K562 (cell line): ENCODE data around the gene PTPRU. TPM values are rescaled to one million over a fixed set of nuclear protein-coding genes. Genes with fewer than 3 reads are reported as not detected.

Experiments
- ATAC-seq: fragments of 200-7000 bp; cut with Tn5 transposase; 3 replicates; pipeline ENCODE4 v1.9.1; 2020; ENCODE audit warnings: moderate library complexity
- BruUV-seq: library from RNA; stranded (reverse); fragments of 400-500 nt; replicated peaks from 2 replicates; lab custom pipeline; 2021; lab: Mats Ljungman, UMichigan
- CTCF ChIA-PET: fragments of 300-600 bp; formaldehyde crosslinking; extraction: SDS; loops from one replicate; lab custom pipeline; 2021; ENCODE audit warnings: low intra/inter-chr PET ratio; lab: Yijun Ruan, JAX
- POLR2A ChIA-PET: fragments of 300-600, 350-650 bp; sonication (Branson Sonifier 250); formaldehyde crosslinking; extraction: SDS; loops from one replicate; lab custom pipeline; 2021; ENCODE audit warnings: antibody characterized with exemption, inconsistent platforms; lab: Yijun Ruan, JAX
- DNase-seq, 4 experiments: peaks; one replicate each; pipeline versions ENCODE4 v3.0.0 to v3.0.0-alpha.2; 2011 to 2018; ENCODE audit warnings: low spot score in 3 of 4, mixed read lengths in 3 of 4; ENCODE audit errors: extremely low read depth in 1 of 4
- FAIRE-seq: peaks from 2 replicates; lab custom pipeline; 2011; peaks lifted over from hg19 to GRCh38; lab: Jason Lieb, UNC
- H2AFZ ChIP-seq: 2 replicates; pipeline ENCODE4 v1.6.0; 2011; ENCODE audit warnings: low read depth, low read length, control low read depth, inconsistent platforms
- H3K27ac ChIP-seq: fragments of 200-600 bp; 3 replicates; pipeline ENCODE4 v1.8.0; 2011; ENCODE audit warnings: low read depth, mild to moderate bottlenecking, control low read depth, inconsistent platforms, low read length, moderate library complexity, mixed read lengths; ENCODE audit errors: extremely low read depth
- H3K27me3 ChIP-seq, 2 experiments: fragments of 300-600 bp in 1 of 2; 2 replicates in 1 of 2; 3 replicates in 1 of 2; pipeline versions ENCODE4 v1.6.0 to v1.8.0; 2011; ENCODE audit warnings: inconsistent platforms in 2 of 2, low read length in 2 of 2, mild to moderate bottlenecking in 1 of 2, mixed read lengths in 1 of 2, moderate library complexity in 1 of 2; ENCODE audit not compliant: control insufficient read depth in 2 of 2, insufficient read depth in 2 of 2
- H3K36me3 ChIP-seq: fragments of 300-600 bp; 3 replicates; pipeline ENCODE4 v1.8.0; 2011; ENCODE audit warnings: mild to moderate bottlenecking, low read length, inconsistent platforms; ENCODE audit not compliant: control insufficient read depth, insufficient read depth
- H3K4me1 ChIP-seq, 2 experiments: fragments of 200-600 bp in 1 of 2; replicated peaks in 1 of 2; 2 replicates in 1 of 2; 3 replicates in 1 of 2; pipeline versions ENCODE4 v1.5.1 to v1.8.0; 2011; ENCODE audit warnings: inconsistent platforms in 2 of 2, low read length in 2 of 2, mild to moderate bottlenecking in 1 of 2, mixed read lengths in 1 of 2, moderate library complexity in 1 of 2; ENCODE audit not compliant: control insufficient read depth in 2 of 2, insufficient read depth in 2 of 2
- H3K4me2 ChIP-seq: 2 replicates; pipeline ENCODE4 v1.6.1; 2011; ENCODE audit warnings: low read length, control low read depth, inconsistent platforms, mixed read lengths; ENCODE audit not compliant: insufficient read depth
- H3K4me3 ChIP-seq: fragments of 200-600 bp; sonication (generic), shearing (Covaris generic); 2 replicates; pipeline ENCODE4 v1.5.1; 2016; ENCODE audit warnings: control low read depth, inconsistent platforms
- H3K79me2 ChIP-seq: fragments of 200-600 bp; 3 replicates; pipeline ENCODE4 v1.8.0; 2011; ENCODE audit warnings: low read length, inconsistent platforms; ENCODE audit not compliant: control insufficient read depth, insufficient read depth
- H3K9ac ChIP-seq, 2 experiments: 2 replicates each; pipeline versions ENCODE4 v1.6.0 to v1.6.1; 2011; ENCODE audit warnings: low read depth in 2 of 2, low read length in 2 of 2, control low read depth in 1 of 2, inconsistent platforms in 1 of 2, mild to moderate bottlenecking in 1 of 2, mixed read lengths in 1 of 2; ENCODE audit not compliant: insufficient read depth in 1 of 2
- H3K9me1 ChIP-seq: one replicate; pipeline ENCODE4 v1.6.0; 2011; ENCODE audit warnings: inconsistent platforms, mild to moderate bottlenecking, low read length, moderate library complexity; ENCODE audit not compliant: control insufficient read depth, insufficient read depth
- H3K9me3 ChIP-seq: replicated peaks from 2 replicates; pipeline ENCODE4 v1.5.1; 2011; ENCODE audit warnings: low read depth, low read length, inconsistent platforms; ENCODE audit not compliant: control insufficient read depth, insufficient read depth
- H4K20me1 ChIP-seq: replicated peaks from 2 replicates; pipeline ENCODE4 v1.6.1; 2011; ENCODE audit warnings: low read length, inconsistent platforms, mixed read lengths; ENCODE audit not compliant: control insufficient read depth, insufficient read depth
- BCOR ChIP-seq: fragments of 450-650 bp; IDR thresholded peaks from 2 replicates; pipeline ENCODE4 v1.6.1; 2016
- BRD9 ChIP-seq: fragments of 450-650 bp; IDR thresholded peaks from 2 replicates; pipeline ENCODE4 v1.6.1; 2018; ENCODE audit warnings: low read depth; ENCODE audit not compliant: partially characterized antibody
- CCNT2 ChIP-seq: IDR thresholded peaks from 2 replicates; pipeline ENCODE4 v1.6.1; 2011; ENCODE audit warnings: borderline replicate concordance, low read depth, mild to moderate bottlenecking, moderate library complexity, mixed read lengths, low read length; ENCODE audit not compliant: insufficient read length; ENCODE audit errors: extremely low read depth
- ETV5 ChIP-seq: sonication (generic); formaldehyde crosslinking; IDR thresholded peaks from 2 replicates; pipeline ENCODE4 v1.4.0; 2020; ENCODE audit warnings: low read depth, mild to moderate bottlenecking, missing genetic modification reagents
- HMGN3 ChIP-seq: IDR thresholded peaks from 2 replicates; pipeline ENCODE4 v1.6.1; 2011; ENCODE audit warnings: borderline replicate concordance, low read depth, mild to moderate bottlenecking, mixed read lengths, low read length; ENCODE audit not compliant: insufficient read length; ENCODE audit errors: extremely low read depth
- JUN ChIP-seq, 2 experiments: sonication (generic) in 1 of 2; formaldehyde crosslinking in 1 of 2; IDR thresholded peaks; 2 replicates each; pipeline versions ENCODE4 v1.6.1 to v1.8.0; 2012 to 2022; ENCODE audit warnings: borderline replicate concordance in 2 of 2, mild to moderate bottlenecking in 2 of 2, improper control_type of control experiment in 1 of 2, low read depth in 1 of 2, low read length in 1 of 2, missing genetic modification reagents in 1 of 2
- POLR2A ChIP-seq: fragments of 450-650 bp; conservative IDR thresholded peaks from 2 replicates; pipeline ENCODE4 v1.6.1; 2016
- POLR2G ChIP-seq: fragments of 200-400 bp; formaldehyde crosslinking; IDR thresholded peaks from 2 replicates; pipeline ENCODE4 v1.6.1; 2017; ENCODE audit warnings: low read depth, mild to moderate bottlenecking, antibody characterized with exemption, low read length, moderate library complexity
- ZNF507 ChIP-seq: conservative IDR thresholded peaks from 2 replicates; pipeline ENCODE4 v1.6.1; 2017; ENCODE audit warnings: missing genetic modification characterization, missing compliant biosample characterization
- ZNF644 ChIP-seq: fragments of 200-800 bp; sonication (Bioruptor generic); IDR thresholded peaks from 2 replicates; pipeline ENCODE4 v1.6.1; 2016; ENCODE audit warnings: low read depth, missing genetic modification characterization, missing compliant biosample characterization
- WGBS: fragments of 100-300 bp; shearing (Covaris generic); methylation state at CpG from one replicate; pipeline ENCODE4 v1.1.6; 2016; ENCODE audit warnings: low coverage, mixed read lengths; ENCODE audit not compliant: insufficient coverage; ENCODE audit errors: missing lambda C conversion rate; 5-methylcytosine and 5-hydroxymethylcytosine counted together
- in situ Hi-C: fragments of 300-500 bp; cut with MboI; formaldehyde crosslinking; loops from 4 replicates; pipeline ENCODE4 v1.15.0; 2018; ENCODE audit warnings: inconsistent platforms, mixed read lengths
- intact Hi-C: fragments of 100-400 bp; cut with micrococcal nuclease; formaldehyde crosslinking; loops from 2 replicates; pipeline ENCODE4 v1.14.2; 2022
- polyA plus RNA-seq, 8 experiments: library from polyadenylated mRNA; depleted of rRNA in 4 of 8; stranded (reverse) in 5 of 8; unstranded in 3 of 8; fragments of >200 nt; fragmentation: Nextera tagmentation in 2 of 8; fragmentation: Illumina TruSeq in 1 of 8; extraction: Ambion mirVana in 2 of 8; extraction: Trizol in 1 of 8; gene quantifications; 2 replicates each; pipeline versions ENCODE4 v1.2.1 to v1.2.3, GENCODE V29; 2011 to 2014; ENCODE audit warnings: inconsistent platforms in 1 of 8, missing spikeins in 1 of 8
- total RNA-seq, 7 experiments: library from RNA; depleted of rRNA in 6 of 7; stranded (reverse); fragments of >200 nt in 6 of 7; fragmentation: Illumina TruSeq in 2 of 7; extraction: Trizol in 2 of 7; gene quantifications; 2 replicates each; pipeline versions ENCODE4 v1.2.1 to v1.2.3, GENCODE V29; 2011 to 2021; ENCODE audit warnings: low replicate concordance in 1 of 7
- TF ChIP-seq, protein P1 (sequence below): fragments of 450-650 bp; formaldehyde crosslinking; IDR thresholded peaks from 2 replicates; pipeline ENCODE4 v1.4.0; 2022; ENCODE audit warnings: missing genetic modification characterization
- TF ChIP-seq, protein P2 (sequence below): sonication (generic); formaldehyde crosslinking; IDR thresholded peaks from 2 replicates; pipeline ENCODE4 v1.8.0; 2023; ENCODE audit warnings: missing genetic modification reagents, mild to moderate bottlenecking, borderline replicate concordance

PTPRU gene
- total and polyA plus RNA-seq, 9 of the 15 experiments (the other 6 are each of a cell fraction or from before 2014, with no cell fraction given): 0.01 to 2.9 (median 1.0) TPM

DNA sequence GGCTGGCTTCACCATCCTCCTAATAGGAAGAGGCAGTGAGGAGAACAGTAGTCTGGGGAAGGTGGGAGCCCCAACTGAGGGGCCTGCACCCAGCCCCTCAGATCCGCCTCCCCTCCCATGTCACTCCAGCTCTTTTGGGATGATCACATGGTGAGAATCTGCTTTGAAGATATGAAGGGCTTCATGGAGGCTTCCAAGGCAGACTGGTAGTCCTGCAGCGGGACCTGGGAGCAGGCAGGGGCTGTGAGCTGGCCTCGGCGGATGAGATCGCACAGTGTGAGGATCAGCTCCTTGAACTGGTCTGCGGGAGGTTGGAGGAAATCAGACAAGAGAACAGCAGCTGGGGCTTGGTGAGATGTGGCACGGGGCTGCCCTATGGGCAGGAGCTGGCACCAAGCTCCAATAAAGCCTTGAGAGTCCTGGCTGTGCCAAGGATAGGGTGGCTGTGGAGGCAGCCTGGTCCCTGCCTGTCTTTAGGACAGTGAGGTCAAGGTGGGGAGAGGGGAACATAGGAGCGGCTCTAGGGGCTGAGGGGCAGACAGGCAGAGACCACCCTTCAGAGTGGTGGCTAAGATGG, 42.4 kb upstream of the PTPRU start:
- Histone ChIP-seq H3K4me3 (no peak overlapping the region), H3K79me2 (no peaks in the 10 kb centered on the region), H3K36me3 (peaks cover 62% of the 10 kb centered on the region), H3K27ac (no peak overlapping the region), H3K4me2 (no peak overlapping the region), H3K9me3 (0 out of 2 replicates have a peak, but pooled peaks cover 3% of the 10 kb centered on the region), H2AFZ (no peak overlapping the region), H3K9me1 (no peaks in the 10 kb centered on the region), H4K20me1 (no peaks in the 10 kb centered on the region), H3K27me3 (no peaks in the 10 kb centered on the region), H3K4me1 (peaks cover 0 to 3% of the 10 kb centered on the region in 2 experiments; a peak in 2 of 5 replicates), H3K9ac (peak overlapping the region in 1 of 2 experiments; percentile 6; a peak in 1 of 4 replicates)
- intact Hi-C loops: no loop called here
- CTCF ChIA-PET: no interaction called here
- no TSS peak for BruUV-seq
- 94% methylated on average over 8 of the region's 8 CpGs for WGBS
- DNase-seq (no peak), ATAC-seq (no peak), FAIRE-seq (no peak)
- POLR2A ChIA-PET: interaction anchor here (0.6 to 1.9 kb wide), 3 partner anchors 16 to 545 kb away, joined by 3 to 11 read pairs (median 4); partner anchors contain the start of gene RNU11
- in situ Hi-C loops: no loop called here
- TF ChIP-seq, protein P1, sequence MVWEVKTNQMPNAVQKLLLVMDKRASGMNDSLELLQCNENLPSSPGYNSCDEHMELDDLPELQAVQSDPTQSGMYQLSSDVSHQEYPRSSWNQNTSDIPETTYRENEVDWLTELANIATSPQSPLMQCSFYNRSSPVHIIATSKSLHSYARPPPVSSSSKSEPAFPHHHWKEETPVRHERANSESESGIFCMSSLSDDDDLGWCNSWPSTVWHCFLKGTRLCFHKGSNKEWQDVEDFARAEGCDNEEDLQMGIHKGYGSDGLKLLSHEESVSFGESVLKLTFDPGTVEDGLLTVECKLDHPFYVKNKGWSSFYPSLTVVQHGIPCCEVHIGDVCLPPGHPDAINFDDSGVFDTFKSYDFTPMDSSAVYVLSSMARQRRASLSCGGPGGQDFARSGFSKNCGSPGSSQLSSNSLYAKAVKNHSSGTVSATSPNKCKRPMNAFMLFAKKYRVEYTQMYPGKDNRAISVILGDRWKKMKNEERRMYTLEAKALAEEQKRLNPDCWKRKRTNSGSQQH (CRISPR knock-in tag): no peak
- TF ChIP-seq POLR2G (no peak), HMGN3 (no peak), ETV5 (CRISPR knock-in tag) (no peak), CCNT2 (no peak), ZNF644 (no peak), BCOR (no peak), BRD9 (no peak), POLR2A (no peak), JUN (IDR thresholded peaks at IDR 0.05; ENCODE audit: borderline replicate concordance, low read depth, low read length) (no peak), JUN (CRISPR knock-in tag; IDR thresholded peaks at IDR 0.05; ENCODE audit: borderline replicate concordance) (no peak), ZNF507 (tag) (no peak)
- TF ChIP-seq, protein P2, sequence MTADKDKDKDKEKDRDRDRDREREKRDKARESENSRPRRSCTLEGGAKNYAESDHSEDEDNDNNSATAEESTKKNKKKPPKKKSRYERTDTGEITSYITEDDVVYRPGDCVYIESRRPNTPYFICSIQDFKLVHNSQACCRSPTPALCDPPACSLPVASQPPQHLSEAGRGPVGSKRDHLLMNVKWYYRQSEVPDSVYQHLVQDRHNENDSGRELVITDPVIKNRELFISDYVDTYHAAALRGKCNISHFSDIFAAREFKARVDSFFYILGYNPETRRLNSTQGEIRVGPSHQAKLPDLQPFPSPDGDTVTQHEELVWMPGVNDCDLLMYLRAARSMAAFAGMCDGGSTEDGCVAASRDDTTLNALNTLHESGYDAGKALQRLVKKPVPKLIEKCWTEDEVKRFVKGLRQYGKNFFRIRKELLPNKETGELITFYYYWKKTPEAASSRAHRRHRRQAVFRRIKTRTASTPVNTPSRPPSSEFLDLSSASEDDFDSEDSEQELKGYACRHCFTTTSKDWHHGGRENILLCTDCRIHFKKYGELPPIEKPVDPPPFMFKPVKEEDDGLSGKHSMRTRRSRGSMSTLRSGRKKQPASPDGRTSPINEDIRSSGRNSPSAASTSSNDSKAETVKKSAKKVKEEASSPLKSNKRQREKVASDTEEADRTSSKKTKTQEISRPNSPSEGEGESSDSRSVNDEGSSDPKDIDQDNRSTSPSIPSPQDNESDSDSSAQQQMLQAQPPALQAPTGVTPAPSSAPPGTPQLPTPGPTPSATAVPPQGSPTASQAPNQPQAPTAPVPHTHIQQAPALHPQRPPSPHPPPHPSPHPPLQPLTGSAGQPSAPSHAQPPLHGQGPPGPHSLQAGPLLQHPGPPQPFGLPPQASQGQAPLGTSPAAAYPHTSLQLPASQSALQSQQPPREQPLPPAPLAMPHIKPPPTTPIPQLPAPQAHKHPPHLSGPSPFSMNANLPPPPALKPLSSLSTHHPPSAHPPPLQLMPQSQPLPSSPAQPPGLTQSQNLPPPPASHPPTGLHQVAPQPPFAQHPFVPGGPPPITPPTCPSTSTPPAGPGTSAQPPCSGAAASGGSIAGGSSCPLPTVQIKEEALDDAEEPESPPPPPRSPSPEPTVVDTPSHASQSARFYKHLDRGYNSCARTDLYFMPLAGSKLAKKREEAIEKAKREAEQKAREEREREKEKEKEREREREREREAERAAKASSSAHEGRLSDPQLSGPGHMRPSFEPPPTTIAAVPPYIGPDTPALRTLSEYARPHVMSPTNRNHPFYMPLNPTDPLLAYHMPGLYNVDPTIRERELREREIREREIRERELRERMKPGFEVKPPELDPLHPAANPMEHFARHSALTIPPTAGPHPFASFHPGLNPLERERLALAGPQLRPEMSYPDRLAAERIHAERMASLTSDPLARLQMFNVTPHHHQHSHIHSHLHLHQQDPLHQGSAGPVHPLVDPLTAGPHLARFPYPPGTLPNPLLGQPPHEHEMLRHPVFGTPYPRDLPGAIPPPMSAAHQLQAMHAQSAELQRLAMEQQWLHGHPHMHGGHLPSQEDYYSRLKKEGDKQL: no peak
